SK-N-MC (cell line): ENCODE data around the gene YKT6.
"Not testable (repeated sequence)": the region's sequence is repeated elsewhere in the genome, so short reads cannot be mapped to it uniquely, and the experiment has no call there.

Source experiments
- EZH2 ChIP-seq: fragments of 200-600 bp; sonication (generic); IDR thresholded peaks from one replicate; pipeline ENCODE4 v1.6.1; 2017; ENCODE audit warnings: antibody characterized with exemption
- POLR2AphosphoS5 ChIP-seq: IDR thresholded peaks from 2 replicates; pipeline ENCODE4 v1.6.1; 2012; ENCODE audit warnings: mild to moderate bottlenecking, low read depth, low read length, borderline replicate concordance

DNA sequence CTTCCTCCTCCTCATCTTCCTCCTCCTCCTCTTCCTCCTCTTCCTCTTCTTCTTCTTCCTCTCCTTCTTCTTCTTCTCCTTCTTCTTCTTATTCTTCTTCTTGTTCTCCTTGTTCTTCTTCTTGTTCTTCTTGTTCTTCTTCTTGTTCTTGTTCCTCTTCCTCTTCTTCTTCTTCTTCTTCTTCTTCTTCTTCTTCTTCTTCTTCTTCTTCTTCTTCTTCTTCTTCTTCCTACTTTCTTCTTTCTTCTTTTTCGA, 26.2 kb upstream of the YKT6 start:
- TF ChIP-seq EZH2, POLR2AphosphoS5: not testable (repeated sequence)
